K562 (cell line): ENCODE results near the gene DYNLT2. TPM values are rescaled to one million over a fixed set of nuclear protein-coding genes. Genes with fewer than 3 reads are reported as not detected.

Experiments used
- ARHGAP35 ChIP-seq: fragments of 450-650 bp; IDR thresholded peaks from 2 replicates; pipeline ENCODE4 v1.6.1; 2018; ENCODE audit not compliant: partially characterized antibody
- ARID1B ChIP-seq: fragments of 450-650 bp; IDR thresholded peaks from 2 replicates; pipeline ENCODE4 v1.6.1; 2016; ENCODE audit warnings: antibody characterized with exemption, mild to moderate bottlenecking, inconsistent platforms
- FOXA3 ChIP-seq, 2 experiments: fragments of 450-650 bp in 1 of 2; sonication (generic) in 1 of 2; formaldehyde crosslinking; IDR thresholded peaks in 1 of 2; conservative IDR thresholded peaks in 1 of 2; 2 replicates each; pipeline versions ENCODE4 v1.4.0 to v1.8.0; 2020 to 2022; ENCODE audit warnings: mild to moderate bottlenecking in 2 of 2, missing genetic modification reagents in 1 of 2
- HDAC8 ChIP-seq: fragments of 450-650 bp; IDR thresholded peaks from 2 replicates; pipeline ENCODE4 v1.6.1; 2016; ENCODE audit warnings: mild to moderate bottlenecking, missing genetic modification characterization, moderate library complexity, missing compliant biosample characterization
- HMGN3 ChIP-seq: IDR thresholded peaks from 2 replicates; pipeline ENCODE4 v1.6.1; 2011; ENCODE audit warnings: borderline replicate concordance, low read depth, mild to moderate bottlenecking, mixed read lengths, low read length; ENCODE audit not compliant: insufficient read length; ENCODE audit errors: extremely low read depth
- NCOR1 ChIP-seq: fragments of 450-650 bp; IDR thresholded peaks from 2 replicates; pipeline ENCODE4 v1.6.1; 2016; ENCODE audit warnings: mild to moderate bottlenecking, moderate library complexity
- REST ChIP-seq, 2 experiments: fragments of 450-650 bp; formaldehyde crosslinking in 1 of 2; IDR thresholded peaks; 2 replicates each; pipeline versions ENCODE4 v1.4.0 to v1.6.1; 2014 to 2020; ENCODE audit warnings: mild to moderate bottlenecking in 2 of 2, borderline replicate concordance in 1 of 2, low read depth in 1 of 2
- SAP30 ChIP-seq: fragments of 200-600 bp; sonication (generic); IDR thresholded peaks from 2 replicates; pipeline ENCODE4 v1.6.1; 2012; ENCODE audit warnings: borderline replicate concordance, low read depth, mild to moderate bottlenecking, moderate library complexity, low read length, control low read depth, inconsistent platforms; ENCODE audit not compliant: insufficient read depth, poor library complexity, severe bottlenecking
- TFE3 ChIP-seq: fragments of 450-650 bp; formaldehyde crosslinking; IDR thresholded peaks from 2 replicates; pipeline ENCODE4 v1.4.0; 2020; ENCODE audit warnings: mild to moderate bottlenecking, mixed read lengths
- U2AF1 ChIP-seq: fragments of 200-400 bp; formaldehyde crosslinking; optimal IDR thresholded peaks from 2 replicates; pipeline ENCODE3; 2017; ENCODE audit warnings: mild to moderate bottlenecking, low read depth, low read length, moderate library complexity
- ZBTB43 ChIP-seq: sonication (generic); formaldehyde crosslinking; IDR thresholded peaks from 2 replicates; pipeline ENCODE4 v1.8.0; 2023; ENCODE audit warnings: mild to moderate bottlenecking, missing genetic modification reagents
- ZNF232 ChIP-seq: sonication (generic); formaldehyde crosslinking; IDR thresholded peaks from 2 replicates; pipeline ENCODE4 v1.8.0; 2022; ENCODE audit warnings: mild to moderate bottlenecking, missing genetic modification reagents
- ZNF655 ChIP-seq: fragments of 250-450 bp; sonication (Bioruptor Pico); IDR thresholded peaks from 2 replicates; pipeline ENCODE4 v1.5.0; 2021
- polyA plus RNA-seq, 8 experiments: library from polyadenylated mRNA; depleted of rRNA in 4 of 8; stranded (reverse) in 5 of 8; unstranded in 3 of 8; fragments of >200 nt; fragmentation: Nextera tagmentation in 2 of 8; fragmentation: Illumina TruSeq in 1 of 8; extraction: Ambion mirVana in 2 of 8; extraction: Trizol in 1 of 8; gene quantifications; 2 replicates each; pipeline versions ENCODE4 v1.2.1 to v1.2.3, GENCODE V29; 2011 to 2014; ENCODE audit warnings: inconsistent platforms in 1 of 8, missing spikeins in 1 of 8
- total RNA-seq, 7 experiments: library from RNA; depleted of rRNA in 6 of 7; stranded (reverse); fragments of >200 nt in 6 of 7; fragmentation: Illumina TruSeq in 2 of 7; extraction: Trizol in 2 of 7; gene quantifications; 2 replicates each; pipeline versions ENCODE4 v1.2.1 to v1.2.3, GENCODE V29; 2011 to 2021; ENCODE audit warnings: low replicate concordance in 1 of 7

The DYNLT2 gene
- total and polyA plus RNA-seq, 9 of the 15 experiments (the other 6 are each of a cell fraction or from before 2014, with no cell fraction given) = 2.0 to 12.8 (median 6.3) TPM

- no peak for TF ChIP-seq ZNF655 (CRISPR knock-in tag)
- peak; percentile 93 for TF ChIP-seq SAP30
- no peak for TF ChIP-seq TFE3 (CRISPR knock-in tag)
- TF ChIP-seq FOXA3 (CRISPR knock-in tag; conservative IDR thresholded peaks at IDR 0.05 in 1 of 2, IDR thresholded peaks at IDR 0.05 in 1 of 2) = no peak
- peak; percentile 80 for TF ChIP-seq HMGN3
- peak; percentile 7 for TF ChIP-seq U2AF1
- TF ChIP-seq ZBTB43 (CRISPR knock-in tag) = 0 out of 2 replicates have a peak, but pooled peaks have one; percentile 27
- TF ChIP-seq ARHGAP35 = no peak
- TF ChIP-seq REST (IDR thresholded peaks at IDR 0.05; ENCODE audit: borderline replicate concordance) = 0 out of 2 replicates have a peak, but pooled peaks have one; percentile 1
- TF ChIP-seq REST (CRISPR knock-in tag; IDR thresholded peaks at IDR 0.05; ENCODE audit: low read depth) = no peak
- TF ChIP-seq ARID1B = 0 out of 2 replicates have a peak, but pooled peaks have one; percentile 25
- 0 out of 2 replicates have a peak, but pooled peaks have one; percentile 12 for TF ChIP-seq HDAC8
- TF ChIP-seq NCOR1 = no peak
- TF ChIP-seq ZNF232 (CRISPR knock-in tag) = peak; percentile 31; the same call in 1 of the 2 replicates
Observed at GRCh38 chr6:169701311-169701953, 49.9 kb downstream of the DYNLT2 start (continued).
